GM18951 (cell line): Measurements from ENCODE around the gene SRPK2.

Experiments used
- POLR2A ChIP-seq: IDR thresholded peaks from 4 replicates; pipeline ENCODE4 v1.6.1; 2011; ENCODE audit warnings: mild to moderate bottlenecking; ENCODE audit not compliant: insufficient read length, insufficient read depth; ENCODE audit errors: extremely low read depth
- in situ Hi-C: fragments of 300-500 bp; cut with MboI; formaldehyde crosslinking; loops from one replicate; pipeline ENCODE4 v1.12.0; 2022; ENCODE audit warnings: low sequenced_read_pairs, mixed read lengths, inconsistent platforms; ENCODE audit not compliant: unreplicated experiment

Gene SRPK2

DNA sequence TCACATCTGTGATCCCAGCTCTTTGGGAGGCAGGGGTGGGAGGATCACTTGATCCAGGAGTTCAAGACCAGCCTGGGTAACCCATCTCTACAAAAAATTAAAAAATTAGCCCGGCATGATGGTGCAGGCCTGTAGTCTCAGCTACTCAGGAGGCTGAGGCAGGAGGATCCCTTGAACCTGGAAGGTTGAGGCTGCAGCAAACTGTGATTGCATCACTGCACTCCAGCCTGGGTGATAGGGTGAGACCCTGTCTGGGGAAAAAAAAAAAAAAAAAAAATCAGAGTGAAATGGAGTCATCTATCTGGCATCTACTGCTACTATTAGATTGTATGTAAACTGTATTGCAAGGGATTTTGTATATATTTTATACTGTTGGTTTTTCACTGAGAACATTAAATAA, 315.6 kb downstream of the SRPK2 start:
- no peak for TF ChIP-seq POLR2A
- in situ Hi-C loops, result no loop called here

DNA sequence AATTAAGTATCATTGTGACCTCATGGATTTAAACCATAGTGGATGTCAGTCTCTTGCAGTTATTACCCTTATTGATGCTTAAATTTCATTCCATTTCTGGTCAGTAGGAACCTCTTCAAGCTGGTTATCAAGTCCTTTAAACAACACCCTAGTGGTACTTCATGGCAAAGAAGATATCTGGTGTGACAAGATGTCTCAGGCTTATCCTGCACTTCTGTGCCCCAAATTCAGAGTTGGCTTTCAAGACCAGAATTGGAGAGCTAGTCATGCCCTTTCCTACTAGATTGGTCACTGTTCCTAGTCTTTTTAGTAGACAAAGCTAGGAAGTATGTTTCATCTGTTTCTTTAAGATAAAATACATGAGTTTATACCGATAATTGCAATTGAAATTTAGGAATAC, 319.8 kb downstream of the SRPK2 start:
- in situ Hi-C loops, result no loop called here
- no peak for TF ChIP-seq POLR2A

DNA sequence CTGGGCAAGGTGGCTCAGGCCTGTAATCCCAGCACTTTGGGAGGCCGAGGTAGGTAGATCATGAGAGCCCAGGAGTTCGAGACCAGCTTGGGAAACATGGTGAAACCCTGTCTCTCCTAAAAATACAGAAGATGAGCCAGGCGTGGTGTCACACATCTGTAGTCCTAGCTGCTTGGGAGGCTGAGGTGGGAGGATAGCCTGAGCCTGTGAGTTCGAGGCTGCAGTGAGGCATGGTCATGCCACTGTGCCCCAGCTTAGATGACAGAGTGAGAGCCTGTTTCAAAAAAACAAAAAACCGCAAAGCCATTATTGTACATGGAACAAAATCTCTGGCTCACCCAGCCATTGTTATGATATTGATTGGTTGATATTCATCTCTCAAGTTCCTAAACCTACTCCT, 321.0 kb downstream of the SRPK2 start:
- in situ Hi-C loops, result no loop called here
- TF ChIP-seq POLR2A, result no peak
